Stimulated activated naive CD8-positive, alpha-beta T cell treated with anti-CD3 and anti-CD28 coated beads, Interleukin-15, Interleukin-2, amounts not matched to agents 100 ng/mL and 50 ng/mL, for 24 hours (primary cell): ENCODE measurements around the gene ROGDI.
A peak's percentile ranks its signal among the peaks of the same experiment; 100 is the strongest.

ENCODE experiments used
- H3K27ac Mint-ChIP-seq: one replicate; pipeline ENCODE4 v1.8.0; 2021; ENCODE audit warnings: mild to moderate bottlenecking, mixed read lengths
- H3K27me3 Mint-ChIP-seq: one replicate; pipeline ENCODE4 v1.8.0; 2021; ENCODE audit warnings: mixed read lengths
- H3K36me3 Mint-ChIP-seq: one replicate; pipeline ENCODE4 v1.8.0; 2021; ENCODE audit warnings: low read depth, mixed read lengths
- H3K4me1 Mint-ChIP-seq: one replicate; pipeline ENCODE4 v1.8.0; 2021; ENCODE audit warnings: low read depth, mixed read lengths
- H3K4me3 Mint-ChIP-seq: one replicate; pipeline ENCODE4 v1.8.0; 2021; ENCODE audit warnings: mild to moderate bottlenecking, mixed read lengths
- H3K9me3 Mint-ChIP-seq: one replicate; pipeline ENCODE4 v1.8.0; 2021; ENCODE audit warnings: mixed read lengths

Gene ROGDI

DNA sequence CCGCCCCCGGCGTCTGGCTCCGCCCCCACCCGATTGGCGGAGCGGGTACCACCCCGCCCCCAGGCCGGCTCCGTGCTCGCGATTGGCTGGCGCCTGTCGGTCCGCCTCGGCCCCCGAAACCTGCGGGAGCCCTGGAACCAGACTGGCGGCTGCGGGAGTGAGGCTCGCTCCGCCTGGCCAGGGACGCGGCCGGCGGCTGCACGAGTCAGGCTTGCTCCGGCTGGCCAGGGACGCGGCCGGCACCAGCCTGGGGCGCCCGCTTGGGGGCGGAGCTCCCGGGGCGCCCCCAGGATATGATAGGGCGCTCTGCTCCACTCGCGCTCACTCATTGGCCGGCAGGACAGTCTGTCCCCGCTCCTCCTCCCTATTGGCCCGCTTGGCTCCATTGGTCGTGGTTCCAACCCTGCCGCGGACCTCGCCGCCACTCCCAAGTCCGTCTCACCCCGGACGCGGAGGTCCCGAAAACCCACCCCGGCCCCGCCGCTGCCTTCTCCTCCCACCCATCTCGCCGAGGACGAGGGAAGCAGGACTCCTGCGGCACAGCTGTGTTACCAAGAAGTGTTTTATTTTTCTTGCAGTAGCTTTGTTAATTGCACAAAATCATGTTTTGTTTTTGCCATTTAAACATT is 340 bp upstream of the ROGDI start:
- Mint-ChIP-seq H3K9me3 (no peaks in the 10 kb centered on the region), H3K27ac (no peak overlapping the region), H3K4me3 (peak overlapping the region; percentile 79), H3K4me1 (peaks cover 16% of the 10 kb centered on the region), H3K36me3 (peaks cover 22% of the 10 kb centered on the region), H3K27me3 (no peaks in the 10 kb centered on the region)

GRCh38 chr16:4801051-4801961 is 1.1 kb downstream of the ROGDI start:
- Mint-ChIP-seq H3K4me1 (peaks cover 16% of the 10 kb centered on the region), H3K27me3 (no peaks in the 10 kb centered on the region), H3K27ac (no peak overlapping the region), H3K9me3 (no peaks in the 10 kb centered on the region), H3K36me3 (peaks cover 15% of the 10 kb centered on the region), H3K4me3 (peak overlapping the region; percentile 79)

GRCh38 chr16:4800290-4801041 is 2.0 kb downstream of the ROGDI start:
- Mint-ChIP-seq H3K36me3 (peaks cover 15% of the 10 kb centered on the region), H3K9me3 (no peaks in the 10 kb centered on the region), H3K27me3 (no peaks in the 10 kb centered on the region), H3K4me3 (peak overlapping the region; percentile 44), H3K27ac (no peak overlapping the region), H3K4me1 (peaks cover 16% of the 10 kb centered on the region)

GRCh38 chr16:4799171-4799855 is 3.1 kb downstream of the ROGDI start:
- peaks cover 16% of the 10 kb centered on the region for H3K4me1 Mint-ChIP-seq

DNA sequence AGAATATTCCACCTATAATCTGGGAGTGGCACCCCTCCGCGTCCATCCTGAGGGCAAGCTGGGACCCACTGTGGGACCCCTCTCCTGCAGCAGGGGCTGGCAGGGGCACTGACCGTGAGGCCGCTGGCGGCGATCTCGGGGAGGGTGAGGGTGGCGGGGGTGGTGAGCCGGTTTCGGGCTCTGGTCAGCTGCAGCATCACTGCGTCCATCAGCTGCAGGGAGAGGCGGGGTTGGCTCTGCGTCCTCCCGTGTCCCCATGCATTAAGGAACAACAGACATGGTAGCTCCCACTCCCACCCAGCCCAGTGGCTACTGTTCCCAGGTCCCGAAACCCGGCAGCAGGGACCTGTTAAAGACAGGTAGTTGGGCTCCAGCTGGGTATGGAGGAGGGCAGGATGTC is 4.0 kb downstream of the ROGDI start:
- Mint-ChIP-seq H3K9me3 (no peaks in the 10 kb centered on the region), H3K36me3 (no peaks in the 10 kb centered on the region), H3K27ac (no peak overlapping the region), H3K4me3 (no peak overlapping the region), H3K4me1 (peaks cover 9% of the 10 kb centered on the region), H3K27me3 (no peaks in the 10 kb centered on the region)

More at GRCh38 chr16:4799171-4799855, 3.1 kb downstream of the ROGDI start:
- Mint-ChIP-seq H3K27me3 (no peaks in the 10 kb centered on the region), H3K36me3 (peaks cover 4% of the 10 kb centered on the region), H3K27ac (no peak overlapping the region), H3K4me3 (no peak overlapping the region), H3K9me3 (no peaks in the 10 kb centered on the region)

DNA sequence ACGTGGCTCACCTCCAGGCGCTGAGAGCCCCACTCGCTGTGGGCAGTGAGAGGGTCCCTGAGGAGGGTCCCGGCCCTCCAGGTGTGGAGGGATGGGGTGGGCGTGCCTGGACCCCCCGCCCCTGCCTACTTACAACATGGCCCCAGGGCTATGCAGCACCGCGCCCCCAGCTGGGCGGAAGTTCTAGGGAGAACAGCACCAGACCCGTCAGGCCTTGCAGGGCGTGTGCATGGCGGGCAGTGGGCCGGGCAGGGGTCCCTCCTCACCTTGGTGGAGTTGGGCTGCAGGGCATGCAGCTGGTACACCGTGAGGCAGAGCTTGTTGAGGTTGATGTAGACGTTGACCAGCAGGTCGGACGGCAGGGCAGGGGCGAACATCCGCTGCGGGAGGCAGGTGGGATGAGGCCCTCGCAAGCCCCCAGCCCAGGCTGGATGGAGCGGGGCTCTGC is 4.6 kb downstream of the ROGDI start:
- Mint-ChIP-seq H3K9me3 (no peaks in the 10 kb centered on the region), H3K27ac (no peak overlapping the region), H3K36me3 (no peaks in the 10 kb centered on the region), H3K4me3 (no peak overlapping the region), H3K4me1 (peaks cover 5% of the 10 kb centered on the region), H3K27me3 (no peaks in the 10 kb centered on the region)

- Mint-ChIP-seq H3K4me3 (no peak overlapping the region), H3K4me1 (peaks cover 5% of the 10 kb centered on the region), H3K36me3 (no peaks in the 10 kb centered on the region)
Measured at GRCh38 chr16:4796982-4797804, 5.2 kb downstream of the ROGDI start.

GRCh38 chr16:4795828-4796572 is 6.4 kb downstream of the ROGDI start:
- H3K9me3 Mint-ChIP-seq = no peaks in the 10 kb centered on the region
- no peaks in the 10 kb centered on the region for H3K27me3 Mint-ChIP-seq
- H3K4me1 Mint-ChIP-seq = peaks cover 5% of the 10 kb centered on the region
- no peaks in the 10 kb centered on the region for H3K36me3 Mint-ChIP-seq
- no peak overlapping the region for H3K4me3 Mint-ChIP-seq
- no peak overlapping the region for H3K27ac Mint-ChIP-seq

More at GRCh38 chr16:4796982-4797804, 5.2 kb downstream of the ROGDI start:
- Mint-ChIP-seq H3K27me3 (no peaks in the 10 kb centered on the region), H3K27ac (no peak overlapping the region), H3K9me3 (no peaks in the 10 kb centered on the region)

DNA sequence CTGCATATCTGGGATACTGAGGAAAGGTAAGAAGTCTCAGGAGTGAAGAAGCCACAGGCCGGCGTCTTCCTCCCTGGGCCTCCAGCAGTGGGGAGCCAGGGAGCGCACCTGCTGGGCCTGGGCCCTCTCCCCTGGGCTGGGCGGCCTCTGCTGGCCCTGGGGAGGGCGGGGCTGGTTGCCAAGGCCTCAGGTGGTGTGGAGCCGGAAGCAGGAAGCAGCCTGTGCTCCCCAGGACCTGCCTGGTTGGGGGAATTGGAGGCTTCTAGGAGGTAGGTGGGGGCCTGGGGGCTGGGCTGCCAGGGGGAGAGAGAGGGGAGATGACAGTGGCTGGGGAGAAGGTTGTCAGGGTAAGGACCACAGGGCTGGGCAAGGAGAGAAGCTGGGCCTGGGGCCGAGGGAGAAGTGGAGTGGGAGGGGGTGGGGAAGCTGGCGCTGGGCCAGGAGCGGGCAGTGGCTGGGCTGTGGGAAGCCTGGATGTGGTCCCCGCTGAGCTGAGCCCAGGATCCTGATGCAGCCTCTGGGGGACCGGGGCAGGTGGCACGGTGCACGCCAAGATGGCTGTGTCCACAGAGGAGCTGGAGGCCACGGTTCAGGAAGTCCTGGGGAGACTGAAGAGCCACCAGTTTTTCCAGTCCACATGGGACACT is 7.1 kb downstream of the ROGDI start, which contains the start of gene SMIM22:
TSS of gene SMIM22 (plus strand) at position 189 of the 647 bp plus-strand sequence. CDS start at position 555, 366 bp downstream.
- Mint-ChIP-seq H3K4me3 (no peak within 1 kb of the TSS), H3K4me1 (no peaks in the 10 kb centered on the region), H3K27me3 (no peaks in the 10 kb centered on the region), H3K27ac (no peak within 1 kb of the TSS), H3K9me3 (no peaks in the 10 kb centered on the region), H3K36me3 (no peaks in the 10 kb centered on the region)

- Mint-ChIP-seq H3K4me1 (no peaks in the 10 kb centered on the region), H3K36me3 (no peaks in the 10 kb centered on the region), H3K27ac (no peak overlapping the region), H3K4me3 (no peak overlapping the region), H3K27me3 (no peaks in the 10 kb centered on the region), H3K9me3 (no peaks in the 10 kb centered on the region)
Measured at GRCh38 chr16:4792951-4793513, 9.4 kb downstream of the ROGDI start.

DNA sequence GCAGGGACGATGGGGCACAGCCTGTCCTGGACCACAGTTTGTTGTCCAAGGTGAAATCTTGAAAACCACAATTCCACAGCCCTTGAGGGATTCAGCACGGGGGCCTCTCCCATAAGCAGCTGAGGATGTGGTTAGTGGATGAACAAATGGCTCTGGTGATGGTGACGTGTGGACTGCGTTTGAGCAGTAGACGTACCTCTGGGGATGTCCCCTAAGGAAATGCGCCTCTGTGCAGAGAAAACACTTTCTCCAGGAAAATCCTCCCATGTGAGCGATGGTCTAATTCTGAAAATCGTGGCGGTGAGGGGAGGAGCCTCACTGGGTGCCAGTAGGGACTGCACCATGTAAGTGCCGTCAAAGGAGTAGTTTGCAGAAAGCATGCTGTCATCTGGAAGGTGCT is 11.6 kb downstream of the ROGDI start:
- no peaks in the 10 kb centered on the region for H3K9me3 Mint-ChIP-seq
- H3K27ac Mint-ChIP-seq = no peak overlapping the region
- H3K4me1 Mint-ChIP-seq = no peaks in the 10 kb centered on the region
- no peaks in the 10 kb centered on the region for H3K36me3 Mint-ChIP-seq
- no peak overlapping the region for H3K4me3 Mint-ChIP-seq
- H3K27me3 Mint-ChIP-seq = no peaks in the 10 kb centered on the region

GRCh38 chr16:4790261-4790660 is 12.2 kb downstream of the ROGDI start:
- Mint-ChIP-seq H3K4me1 (no peaks in the 10 kb centered on the region), H3K9me3 (no peaks in the 10 kb centered on the region), H3K36me3 (no peaks in the 10 kb centered on the region), H3K27ac (no peak overlapping the region), H3K27me3 (no peaks in the 10 kb centered on the region), H3K4me3 (no peak overlapping the region)

- H3K27me3 Mint-ChIP-seq = no peaks in the 10 kb centered on the region
- H3K36me3 Mint-ChIP-seq = no peaks in the 10 kb centered on the region
- H3K4me1 Mint-ChIP-seq = no peaks in the 10 kb centered on the region
- no peak overlapping the region for H3K27ac Mint-ChIP-seq
- H3K9me3 Mint-ChIP-seq = no peaks in the 10 kb centered on the region
- H3K4me3 Mint-ChIP-seq = no peak overlapping the region
Measured at GRCh38 chr16:4788910-4789309, 13.5 kb downstream of the ROGDI start.
